Esophagus muscularis mucosa (tissue), 4 donors: ENCODE data around the gene PLPP4. TPM values are rescaled to one million over a fixed set of nuclear protein-coding genes. Genes with fewer than 3 reads are reported as not detected.

Source experiments
- DNase-seq: peaks from one replicate; pipeline ENCODE4 v3.0.0-alpha.2; 2017; ENCODE audit errors: extremely low spot score
- H3K27ac ChIP-seq, 4 donors: fragments of 200-600 bp; sonication (generic); replicated peaks in 1 of 4; 1 replicate in 3 of 4; 2 replicates in 1 of 4; pipeline ENCODE4 v1.5.1; 2016 to 2019; ENCODE audit warnings: mild to moderate bottlenecking in 1 of 4
- H3K27me3 ChIP-seq, 4 donors: fragments of 200-600 bp; sonication (generic); one replicate each; pipeline versions ENCODE4 v1.5.1 to v1.6.0; 2016 to 2019
- H3K36me3 ChIP-seq, 4 donors: fragments of 200-600 bp; sonication (generic); one replicate each; pipeline ENCODE4 v1.5.1; 2016 to 2019
- H3K4me1 ChIP-seq, 4 donors: fragments of 200-600 bp; sonication (generic); one replicate each; pipeline ENCODE4 v1.5.1; 2016 to 2019
- H3K4me3 ChIP-seq, 4 donors: fragments of 200-600 bp; sonication (generic); 1 replicate in 2 of 4; 2 replicates in 2 of 4; pipeline ENCODE4 v1.5.1; 2016 to 2019; ENCODE audit warnings: mild to moderate bottlenecking in 4 of 4, moderate library complexity in 1 of 4
- H3K9me3 ChIP-seq, 4 donors: fragments of 200-600 bp; sonication (generic); 1 replicate in 3 of 4; 2 replicates in 1 of 4; pipeline ENCODE4 v1.5.1; 2016 to 2019
- EP300 ChIP-seq: sonication (generic); formaldehyde crosslinking; IDR thresholded peaks from one replicate; pipeline ENCODE4 v1.6.1; 2017; ENCODE audit warnings: antibody characterized with exemption
- POLR2A ChIP-seq: fragments of 450-650 bp; IDR thresholded peaks from one replicate; pipeline ENCODE4 v1.6.1; 2017; ENCODE audit warnings: antibody characterized with exemption, moderate library complexity, mild to moderate bottlenecking, low read depth
- POLR2AphosphoS5 ChIP-seq, 2 donors: sonication (generic); formaldehyde crosslinking; IDR thresholded peaks; one replicate each; pipeline ENCODE4 v1.6.1; 2017; ENCODE audit warnings: antibody characterized with exemption in 2 of 2
- WGBS: methylation state at CpG from one replicate; pipeline ENCODE4 v1.1.5; 2018; 5-methylcytosine and 5-hydroxymethylcytosine counted together
- intact Hi-C: fragments of 100-400 bp; cut with DNase I; formaldehyde crosslinking; loops from one replicate; pipeline ENCODE4 v1.15.1; 2023
- total RNA-seq, 4 donors: library from RNA; depleted of rRNA; stranded (reverse); fragments of >200 nt; gene quantifications; one replicate each; pipeline versions ENCODE4 v1.1.0 to v1.2.1, GENCODE V29; 2016
- TF ChIP-seq, protein P1 (sequence below), 3 experiments: fragments of 200-600 bp in 2 of 3; fragments of 450-650 bp in 1 of 3; sonication (generic) in 2 of 3; IDR thresholded peaks; one replicate each; pipeline ENCODE4 v1.5.1; 2017 to 2019; ENCODE audit warnings: antibody characterized with exemption in 3 of 3, mild to moderate bottlenecking in 2 of 3, moderate library complexity in 1 of 3

PLPP4 gene
- total RNA-seq, 4 donors from 2014 or later = 0.84 to 2.1 (median 1.3) TPM

DNA sequence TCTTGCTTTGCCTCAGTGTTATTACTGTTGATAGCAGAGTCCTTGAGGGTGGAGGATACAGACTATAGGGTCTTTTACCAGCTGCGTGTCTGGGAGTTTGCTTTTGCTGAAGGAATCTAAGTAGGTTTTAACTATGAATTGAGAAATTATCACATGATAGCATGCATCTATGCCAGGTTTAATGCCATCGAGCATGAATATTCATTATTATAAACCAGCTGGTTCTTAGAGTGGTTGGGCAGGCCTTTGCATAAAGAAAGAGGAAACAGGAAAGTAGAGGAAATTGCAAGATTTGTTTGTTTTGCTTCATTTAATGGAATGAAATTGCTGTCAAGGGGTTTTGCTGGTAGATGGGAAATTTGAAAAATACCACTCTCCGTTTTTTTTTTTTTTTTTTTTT is 70.7 kb downstream of the PLPP4 start:
- intact Hi-C loops = no loop called here
- no peak overlapping the region for H3K27ac ChIP-seq
- DNase-seq = no peak
- TF ChIP-seq POLR2A (no peak), EP300 (no peak), POLR2AphosphoS5 (IDR thresholded peaks at IDR 0.05) (no peak)
- TF ChIP-seq, protein P1, sequence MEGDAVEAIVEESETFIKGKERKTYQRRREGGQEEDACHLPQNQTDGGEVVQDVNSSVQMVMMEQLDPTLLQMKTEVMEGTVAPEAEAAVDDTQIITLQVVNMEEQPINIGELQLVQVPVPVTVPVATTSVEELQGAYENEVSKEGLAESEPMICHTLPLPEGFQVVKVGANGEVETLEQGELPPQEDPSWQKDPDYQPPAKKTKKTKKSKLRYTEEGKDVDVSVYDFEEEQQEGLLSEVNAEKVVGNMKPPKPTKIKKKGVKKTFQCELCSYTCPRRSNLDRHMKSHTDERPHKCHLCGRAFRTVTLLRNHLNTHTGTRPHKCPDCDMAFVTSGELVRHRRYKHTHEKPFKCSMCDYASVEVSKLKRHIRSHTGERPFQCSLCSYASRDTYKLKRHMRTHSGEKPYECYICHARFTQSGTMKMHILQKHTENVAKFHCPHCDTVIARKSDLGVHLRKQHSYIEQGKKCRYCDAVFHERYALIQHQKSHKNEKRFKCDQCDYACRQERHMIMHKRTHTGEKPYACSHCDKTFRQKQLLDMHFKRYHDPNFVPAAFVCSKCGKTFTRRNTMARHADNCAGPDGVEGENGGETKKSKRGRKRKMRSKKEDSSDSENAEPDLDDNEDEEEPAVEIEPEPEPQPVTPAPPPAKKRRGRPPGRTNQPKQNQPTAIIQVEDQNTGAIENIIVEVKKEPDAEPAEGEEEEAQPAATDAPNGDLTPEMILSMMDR (IDR thresholded peaks at IDR 0.05) = no peak
- H3K27me3 ChIP-seq = no peaks in the 10 kb centered on the region
- no peaks in the 10 kb centered on the region for H3K36me3 ChIP-seq
- no peaks in the 10 kb centered on the region for H3K4me1 ChIP-seq
- WGBS = 81% methylated on average over 3 of the region's 3 CpGs
- no peak overlapping the region for H3K4me3 ChIP-seq
- H3K9me3 ChIP-seq = no peaks in the 10 kb centered on the region

DNA sequence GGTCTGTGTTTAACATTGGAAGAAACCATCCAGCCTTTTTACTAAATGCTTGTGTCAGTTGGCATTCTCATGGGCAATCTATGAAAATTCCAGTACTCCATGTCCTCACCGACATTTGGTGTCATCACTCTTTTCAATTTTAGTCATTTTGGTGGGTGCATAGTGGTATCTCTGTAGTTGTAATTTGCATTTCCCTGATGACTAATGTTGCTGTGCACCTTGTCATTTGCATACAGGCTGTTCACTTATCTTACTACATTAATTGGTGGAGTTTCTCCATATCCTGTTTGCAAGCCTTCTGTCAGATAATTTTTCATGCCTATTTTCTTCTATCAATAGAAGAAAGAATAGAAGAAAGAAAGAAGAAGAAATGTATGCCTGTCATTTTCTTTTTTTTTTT is 73.7 kb downstream of the PLPP4 start:
- 84% methylated on average over 1 of the region's 1 CpG for WGBS
- DNase-seq = peak; percentile 14
- no peaks in the 10 kb centered on the region for H3K27me3 ChIP-seq

DNA sequence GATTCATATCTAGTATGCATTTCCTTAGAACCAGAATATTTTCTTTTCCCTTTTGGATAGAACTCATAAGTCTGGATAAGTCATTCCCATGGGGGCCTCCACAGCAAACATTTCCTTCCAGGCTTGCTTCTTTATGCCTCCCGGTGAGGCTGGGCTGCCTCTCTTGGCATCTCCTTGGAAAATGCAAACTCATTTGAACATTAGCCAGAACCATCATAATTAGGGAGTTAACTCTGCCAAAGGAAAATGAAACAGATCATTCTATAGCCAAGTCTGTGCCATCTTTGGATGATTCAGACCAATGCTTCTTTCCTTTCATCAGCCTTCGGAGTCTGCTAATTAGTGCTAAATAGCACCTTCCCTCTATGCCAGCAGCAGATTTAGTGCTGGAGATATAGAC is 81.1 kb downstream of the PLPP4 start:
- intact Hi-C loops = no loop called here
- WGBS = 88% methylated on average over 2 of the region's 2 CpGs
- DNase-seq = peak; percentile 80
- Histone ChIP-seq H3K27me3 (no peaks in the 10 kb centered on the region), H3K27ac (no peak overlapping the region), H3K9me3 (peaks cover 0 to 7% (median 0%) of the 10 kb centered on the region in 4 donors), H3K36me3 (no peaks in the 10 kb centered on the region), H3K4me1 (no peaks in the 10 kb centered on the region), H3K4me3 (no peak overlapping the region)
- TF ChIP-seq POLR2AphosphoS5 (IDR thresholded peaks at IDR 0.05) (no peak), EP300 (no peak), POLR2A (no peak)
- TF ChIP-seq, protein P1 (IDR thresholded peaks at IDR 0.05) = no peak

More for the DNA sequence above, 73.7 kb downstream of the PLPP4 start:
- Histone ChIP-seq H3K36me3 (no peaks in the 10 kb centered on the region), H3K27ac (no peak overlapping the region), H3K9me3 (peaks cover 0 to 7% (median 0%) of the 10 kb centered on the region in 4 donors), H3K4me3 (no peak overlapping the region), H3K4me1 (no peaks in the 10 kb centered on the region)
- intact Hi-C loops = no loop called here
- TF ChIP-seq POLR2AphosphoS5 (IDR thresholded peaks at IDR 0.05) = no peak
- TF ChIP-seq POLR2A = no peak
- TF ChIP-seq, protein P1 (IDR thresholded peaks at IDR 0.05) = no peak
- TF ChIP-seq EP300 = no peak

DNA sequence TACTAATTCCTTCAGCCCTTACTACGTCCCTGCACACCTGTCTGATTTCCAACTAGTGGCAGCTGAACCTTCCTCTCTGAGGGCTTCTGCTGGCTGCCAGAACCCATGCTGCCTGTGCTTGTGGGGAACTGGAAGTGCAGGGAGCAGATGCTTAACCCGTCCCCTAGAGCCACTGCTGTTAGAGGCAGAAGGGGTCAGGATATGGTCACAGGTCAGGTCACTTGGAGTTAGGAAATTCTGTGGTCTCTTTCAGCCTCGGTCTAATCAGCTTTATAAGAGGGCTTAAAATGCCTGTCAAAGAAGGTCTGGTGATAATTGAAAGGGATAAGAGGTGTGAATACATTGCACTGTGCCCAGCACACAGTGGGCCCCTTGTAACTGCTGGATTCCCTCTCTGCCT is 82.0 kb downstream of the PLPP4 start:
- Histone ChIP-seq H3K9me3 (peaks cover 0 to 7% (median 0%) of the 10 kb centered on the region in 4 donors), H3K36me3 (no peaks in the 10 kb centered on the region), H3K4me1 (no peaks in the 10 kb centered on the region), H3K27me3 (no peaks in the 10 kb centered on the region), H3K27ac (no peak overlapping the region), H3K4me3 (no peak overlapping the region)
- TF ChIP-seq, protein P1 (IDR thresholded peaks at IDR 0.05) = no peak
- TF ChIP-seq POLR2A (no peak), EP300 (no peak), POLR2AphosphoS5 (IDR thresholded peaks at IDR 0.05) (no peak)
- 48% methylated on average over 3 of the region's 3 CpGs for WGBS
- peak; percentile 72 for DNase-seq
- intact Hi-C loops = no loop called here

DNA sequence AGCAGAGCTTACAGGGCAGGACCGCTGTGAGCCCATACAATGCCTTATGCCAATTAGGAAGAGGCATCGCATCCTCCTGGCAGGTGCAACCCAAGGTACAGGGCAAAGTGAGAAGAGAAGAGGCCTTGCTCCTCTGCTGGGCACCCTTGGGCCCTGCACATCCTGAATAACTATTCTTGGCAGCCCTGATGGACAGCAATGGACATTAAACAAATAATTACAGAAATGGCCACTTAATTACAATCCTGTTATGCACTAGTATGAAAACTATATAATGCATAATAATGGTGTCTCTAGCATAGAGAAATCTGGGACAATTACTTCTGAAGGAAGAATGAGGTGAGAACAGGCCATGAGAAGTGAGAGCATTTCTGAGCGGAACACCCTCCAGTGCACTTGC is 83.5 kb downstream of the PLPP4 start:
- intact Hi-C loops = no loop called here
- TF ChIP-seq EP300 (no peak), POLR2AphosphoS5 (IDR thresholded peaks at IDR 0.05) (no peak), POLR2A (no peak)
- TF ChIP-seq, protein P1 (IDR thresholded peaks at IDR 0.05) = no peak
- H3K36me3 ChIP-seq = no peaks in the 10 kb centered on the region
- no peak overlapping the region for H3K27ac ChIP-seq
- no peaks in the 10 kb centered on the region for H3K4me1 ChIP-seq
- no peaks in the 10 kb centered on the region for H3K9me3 ChIP-seq
- H3K4me3 ChIP-seq = no peak overlapping the region
- DNase-seq = peak; percentile 60
- 96% methylated on average over 3 of the region's 3 CpGs for WGBS
- H3K27me3 ChIP-seq = no peaks in the 10 kb centered on the region
